ENCODE measurements around the gene BRS3.

- TF ChIP-seq, protein P1, sequence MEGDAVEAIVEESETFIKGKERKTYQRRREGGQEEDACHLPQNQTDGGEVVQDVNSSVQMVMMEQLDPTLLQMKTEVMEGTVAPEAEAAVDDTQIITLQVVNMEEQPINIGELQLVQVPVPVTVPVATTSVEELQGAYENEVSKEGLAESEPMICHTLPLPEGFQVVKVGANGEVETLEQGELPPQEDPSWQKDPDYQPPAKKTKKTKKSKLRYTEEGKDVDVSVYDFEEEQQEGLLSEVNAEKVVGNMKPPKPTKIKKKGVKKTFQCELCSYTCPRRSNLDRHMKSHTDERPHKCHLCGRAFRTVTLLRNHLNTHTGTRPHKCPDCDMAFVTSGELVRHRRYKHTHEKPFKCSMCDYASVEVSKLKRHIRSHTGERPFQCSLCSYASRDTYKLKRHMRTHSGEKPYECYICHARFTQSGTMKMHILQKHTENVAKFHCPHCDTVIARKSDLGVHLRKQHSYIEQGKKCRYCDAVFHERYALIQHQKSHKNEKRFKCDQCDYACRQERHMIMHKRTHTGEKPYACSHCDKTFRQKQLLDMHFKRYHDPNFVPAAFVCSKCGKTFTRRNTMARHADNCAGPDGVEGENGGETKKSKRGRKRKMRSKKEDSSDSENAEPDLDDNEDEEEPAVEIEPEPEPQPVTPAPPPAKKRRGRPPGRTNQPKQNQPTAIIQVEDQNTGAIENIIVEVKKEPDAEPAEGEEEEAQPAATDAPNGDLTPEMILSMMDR (conservative IDR thresholded peaks at IDR 0.05 in 1 of 2, IDR thresholded peaks at IDR 0.05 in 1 of 2; ENCODE audit: low read depth in 1 of 2, low read length in 2 of 2) = no peak
- TF ChIP-seq EZH2 (IDR thresholded peaks at IDR 0.05; ENCODE audit: low read length, missing control alignments) = no peak
These were observed 31.3 kb downstream of the BRS3 start for GRCh38 chrX:136519069-136519468.
